Measurements from ENCODE around the gene PCSK1.
"Not testable (repeated sequence)": the region's sequence is repeated elsewhere in the genome, so short reads cannot be mapped to it uniquely, and the experiment has no call there.

The PCSK1 gene

DNA sequence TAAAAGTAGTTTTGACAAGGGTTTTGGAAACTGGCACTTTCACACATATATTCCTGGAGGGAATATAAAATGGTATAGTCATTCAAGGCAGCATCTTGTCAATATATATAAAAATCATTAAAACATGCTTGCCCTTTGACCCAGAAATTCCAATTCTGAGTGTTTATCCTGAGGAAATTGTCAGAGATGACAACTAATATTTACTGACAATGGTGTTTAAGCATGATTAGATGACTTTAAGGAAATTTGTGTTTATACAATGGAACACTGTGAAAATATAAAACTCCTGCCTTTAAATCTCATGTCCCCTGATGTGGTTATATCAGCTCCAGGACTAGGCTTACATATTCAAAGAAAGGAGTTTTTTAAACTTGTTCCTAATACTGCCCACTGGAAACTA, 25.6 kb downstream of the PCSK1 start:
- Histone ChIP-seq H3K36me3 (no peaks in the 10 kb centered on the region), H3K9me3 (no peaks in the 10 kb centered on the region), H3K27me3 (no peaks in the 10 kb centered on the region), H3K4me1 (no peaks in the 10 kb centered on the region), H3K4me3 (ENCODE audit: low read depth, low read length) (no peak overlapping the region)
- no peak for DNase-seq
- TF ChIP-seq, protein P1, sequence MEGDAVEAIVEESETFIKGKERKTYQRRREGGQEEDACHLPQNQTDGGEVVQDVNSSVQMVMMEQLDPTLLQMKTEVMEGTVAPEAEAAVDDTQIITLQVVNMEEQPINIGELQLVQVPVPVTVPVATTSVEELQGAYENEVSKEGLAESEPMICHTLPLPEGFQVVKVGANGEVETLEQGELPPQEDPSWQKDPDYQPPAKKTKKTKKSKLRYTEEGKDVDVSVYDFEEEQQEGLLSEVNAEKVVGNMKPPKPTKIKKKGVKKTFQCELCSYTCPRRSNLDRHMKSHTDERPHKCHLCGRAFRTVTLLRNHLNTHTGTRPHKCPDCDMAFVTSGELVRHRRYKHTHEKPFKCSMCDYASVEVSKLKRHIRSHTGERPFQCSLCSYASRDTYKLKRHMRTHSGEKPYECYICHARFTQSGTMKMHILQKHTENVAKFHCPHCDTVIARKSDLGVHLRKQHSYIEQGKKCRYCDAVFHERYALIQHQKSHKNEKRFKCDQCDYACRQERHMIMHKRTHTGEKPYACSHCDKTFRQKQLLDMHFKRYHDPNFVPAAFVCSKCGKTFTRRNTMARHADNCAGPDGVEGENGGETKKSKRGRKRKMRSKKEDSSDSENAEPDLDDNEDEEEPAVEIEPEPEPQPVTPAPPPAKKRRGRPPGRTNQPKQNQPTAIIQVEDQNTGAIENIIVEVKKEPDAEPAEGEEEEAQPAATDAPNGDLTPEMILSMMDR (IDR thresholded peaks at IDR 0.05; ENCODE audit: low read depth, low read length) = no peak

DNA sequence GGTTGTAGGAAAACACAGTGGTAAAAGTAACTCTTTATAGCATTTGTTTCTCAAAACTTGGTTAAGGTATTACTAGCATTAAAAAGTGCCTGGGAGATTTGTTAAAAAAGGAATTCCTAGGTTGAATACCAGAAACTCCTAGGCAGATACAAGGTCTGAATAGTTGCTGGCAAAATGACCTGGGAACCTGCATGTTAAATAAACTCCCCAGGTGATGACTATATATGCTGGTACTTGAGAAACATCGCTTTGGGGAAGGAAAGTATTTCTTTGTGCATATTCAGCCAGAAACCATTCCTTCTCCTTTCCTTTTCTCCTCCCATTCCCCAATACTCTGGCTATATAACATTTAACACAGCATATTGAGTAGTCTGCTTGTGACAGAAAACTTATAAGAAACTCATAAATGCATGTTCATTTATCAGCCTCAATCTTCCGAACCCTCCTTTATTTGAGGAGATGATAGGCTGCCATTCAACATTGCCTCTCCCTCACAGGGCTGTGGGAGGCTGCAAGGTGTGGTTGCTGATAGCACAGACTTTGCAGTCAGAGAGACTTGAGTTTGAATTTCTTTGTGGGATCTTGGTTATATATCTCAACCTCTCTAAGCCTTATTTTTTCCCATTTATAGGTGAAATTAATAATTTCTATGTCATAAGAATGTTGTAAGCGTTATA, 28.7 kb downstream of the PCSK1 start:
- Histone ChIP-seq H3K9me3 (no peaks in the 10 kb centered on the region), H3K4me3 (ENCODE audit: low read depth, low read length) (no peak overlapping the region), H3K4me1 (no peaks in the 10 kb centered on the region), H3K36me3 (no peaks in the 10 kb centered on the region), H3K27me3 (no peaks in the 10 kb centered on the region)
- DNase-seq = no peak
- TF ChIP-seq, protein P1 (IDR thresholded peaks at IDR 0.05; ENCODE audit: low read depth, low read length) = no peak

DNA sequence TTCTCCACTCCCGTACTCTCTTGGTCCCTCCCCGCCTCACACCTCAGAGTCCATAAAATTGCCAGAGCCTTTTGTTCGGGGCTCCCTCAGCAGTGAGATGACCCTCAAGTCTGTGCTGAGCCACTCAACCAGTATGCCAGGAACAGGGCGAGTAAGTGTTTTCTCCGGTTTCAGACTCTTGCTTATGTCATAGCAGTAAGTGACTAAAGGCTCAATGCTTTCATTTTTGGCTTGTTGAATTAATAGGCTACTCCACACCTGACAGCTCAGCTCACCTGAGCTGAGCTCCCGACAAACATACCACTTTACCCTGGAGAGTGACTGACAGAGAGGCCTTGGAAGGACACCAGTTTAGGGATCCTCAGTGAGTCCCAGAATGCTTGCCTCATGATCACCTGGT, 30.5 kb downstream of the PCSK1 start:
- Histone ChIP-seq H3K36me3 (no peaks in the 10 kb centered on the region), H3K27me3 (no peaks in the 10 kb centered on the region), H3K4me3 (ENCODE audit: low read depth, low read length) (no peak overlapping the region), H3K9me3 (no peaks in the 10 kb centered on the region), H3K4me1 (no peaks in the 10 kb centered on the region)
- TF ChIP-seq, protein P1 (IDR thresholded peaks at IDR 0.05; ENCODE audit: low read depth, low read length) = no peak
- DNase-seq = no peak

DNA sequence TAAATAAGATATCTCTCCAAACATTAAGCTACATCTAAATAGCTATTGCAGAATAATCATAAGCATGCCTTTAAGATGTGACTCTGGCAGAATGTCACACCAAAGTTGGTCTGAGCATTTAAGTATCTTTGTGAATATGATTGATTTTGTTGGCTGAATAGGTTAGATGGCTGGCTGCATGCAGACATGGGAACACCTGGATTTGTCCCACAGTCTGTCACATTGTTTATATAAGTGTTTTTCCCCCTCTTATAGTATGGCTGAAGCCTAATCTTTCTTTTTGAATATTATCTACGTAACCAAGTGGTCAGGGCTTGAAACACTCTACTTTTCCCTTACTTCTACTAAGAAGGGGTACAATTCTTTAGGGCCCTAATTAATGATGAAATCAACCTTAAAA, 36.2 kb downstream of the PCSK1 start:
- no peaks in the 10 kb centered on the region for H3K9me3 ChIP-seq
- H3K36me3 ChIP-seq = no peaks in the 10 kb centered on the region
- TF ChIP-seq, protein P1 (IDR thresholded peaks at IDR 0.05; ENCODE audit: low read depth, low read length) = no peak
- H3K27me3 ChIP-seq = no peaks in the 10 kb centered on the region
- DNase-seq = no peak
- no peaks in the 10 kb centered on the region for H3K4me1 ChIP-seq
- no peak overlapping the region for H3K4me3 ChIP-seq (ENCODE audit: low read depth, low read length)

DNA sequence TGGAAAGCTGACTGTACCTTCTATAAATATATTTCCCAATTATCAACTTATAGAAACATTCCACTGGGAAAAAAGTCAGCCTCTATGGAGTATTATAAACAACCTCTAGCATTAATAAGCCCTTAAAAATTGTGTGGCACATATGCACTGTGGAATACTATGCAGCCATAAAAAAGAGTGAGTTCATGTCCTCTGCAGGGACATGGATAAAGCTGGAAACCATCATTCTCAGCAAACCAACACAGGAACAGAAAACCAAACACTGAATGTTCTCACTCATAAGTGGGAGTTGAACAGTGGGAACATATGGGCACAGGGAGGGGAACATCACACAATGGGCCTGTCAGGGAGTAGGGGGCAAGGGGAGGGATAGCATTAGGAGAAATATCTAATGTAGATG, 37.8 kb downstream of the PCSK1 start:
- not testable (repeated sequence) for H3K4me1 ChIP-seq; H3K9me3 ChIP-seq; H3K4me3 ChIP-seq (ENCODE audit: low read depth, low read length); DNase-seq; H3K27me3 ChIP-seq; H3K36me3 ChIP-seq

DNA sequence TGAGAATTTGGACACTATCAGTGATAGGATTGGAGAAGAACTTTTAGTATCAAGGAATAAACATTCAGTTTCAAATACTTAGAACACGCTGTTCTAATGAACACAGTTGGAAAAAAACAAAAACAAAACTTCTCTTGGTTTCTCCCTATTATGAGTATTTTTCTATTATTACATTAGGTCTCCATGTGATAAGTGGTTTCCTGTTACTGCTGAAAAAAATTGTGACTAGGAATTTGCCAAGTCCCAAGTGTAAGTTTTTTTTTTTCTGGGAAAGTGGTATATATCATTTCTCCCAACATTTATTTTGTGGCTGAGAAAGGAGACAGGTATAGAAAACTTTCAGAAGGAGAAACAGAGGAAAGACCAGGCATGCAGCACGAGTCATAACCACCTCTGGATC, 41.1 kb downstream of the PCSK1 start:
- H3K9me3 ChIP-seq = no peaks in the 10 kb centered on the region
- H3K4me3 ChIP-seq (ENCODE audit: low read depth, low read length) = no peak overlapping the region
- DNase-seq = no peak
- H3K27me3 ChIP-seq = no peaks in the 10 kb centered on the region
- TF ChIP-seq, protein P1 (IDR thresholded peaks at IDR 0.05; ENCODE audit: low read depth, low read length) = no peak
- H3K36me3 ChIP-seq = no peaks in the 10 kb centered on the region
- H3K4me1 ChIP-seq = 0 out of 2 replicates have a peak, but pooled peaks cover 2% of the 10 kb centered on the region

Data from BE2C (cell line).